Peyer's patch (tissue), 4 donors: ENCODE results near the gene ZXDC. TPM values are rescaled to one million over a fixed set of nuclear protein-coding genes. Genes with fewer than 3 reads are reported as not detected.

Experiments used
- DNase-seq, 3 donors: peaks; one replicate each; pipeline ENCODE4 v3.0.0-alpha.2; 2017 to 2019
- H3K27ac ChIP-seq, 4 donors: fragments of 200-600 bp; sonication (generic); one replicate each; pipeline ENCODE4 v1.5.1; 2016 to 2019
- H3K27me3 ChIP-seq, 2 donors: fragments of 200-600 bp; sonication (generic); one replicate each; pipeline ENCODE4 v1.5.1; 2019
- H3K36me3 ChIP-seq, 3 donors: fragments of 200-600 bp; sonication (generic); one replicate each; pipeline ENCODE4 v1.5.1; 2016 to 2019
- H3K4me1 ChIP-seq, 4 donors: fragments of 200-600 bp; sonication (generic); one replicate each; pipeline ENCODE4 v1.5.1; 2016 to 2019
- H3K4me3 ChIP-seq, 4 donors: fragments of 200-600 bp; sonication (generic); 1 replicate in 3 of 4; 2 replicates in 1 of 4; pipeline ENCODE4 v1.5.1; 2016 to 2019; ENCODE audit warnings: mild to moderate bottlenecking in 1 of 4
- H3K9me3 ChIP-seq, 4 donors: fragments of 200-600 bp; sonication (generic); one replicate each; pipeline ENCODE4 v1.5.1; 2016 to 2019; ENCODE audit warnings: mild to moderate bottlenecking in 1 of 4
- POLR2A ChIP-seq, 2 donors: fragments of 450-650 bp; IDR thresholded peaks; one replicate each; pipeline ENCODE4 v1.5.1; 2017; ENCODE audit warnings: antibody characterized with exemption in 2 of 2, mild to moderate bottlenecking in 2 of 2, moderate library complexity in 2 of 2
- total RNA-seq, 4 donors: library from RNA; depleted of rRNA; stranded (reverse); fragments of >200 nt; gene quantifications; one replicate each; pipeline ENCODE4 v1.1.0, GENCODE V29; 2016
- TF ChIP-seq, protein P1 (sequence below), 6 experiments: fragments of 450-650 bp in 4 of 6; fragments of 200-600 bp in 2 of 6; sonication (generic) in 1 of 6; IDR thresholded peaks; one replicate each; pipeline ENCODE4 v1.5.1; 2017 to 2019; ENCODE audit warnings: antibody characterized with exemption in 6 of 6, mild to moderate bottlenecking in 3 of 6, moderate library complexity in 1 of 6

ZXDC gene
- total RNA-seq, 4 donors from 2014 or later: 44.1 to 99.8 (median 67.5) TPM

DNA sequence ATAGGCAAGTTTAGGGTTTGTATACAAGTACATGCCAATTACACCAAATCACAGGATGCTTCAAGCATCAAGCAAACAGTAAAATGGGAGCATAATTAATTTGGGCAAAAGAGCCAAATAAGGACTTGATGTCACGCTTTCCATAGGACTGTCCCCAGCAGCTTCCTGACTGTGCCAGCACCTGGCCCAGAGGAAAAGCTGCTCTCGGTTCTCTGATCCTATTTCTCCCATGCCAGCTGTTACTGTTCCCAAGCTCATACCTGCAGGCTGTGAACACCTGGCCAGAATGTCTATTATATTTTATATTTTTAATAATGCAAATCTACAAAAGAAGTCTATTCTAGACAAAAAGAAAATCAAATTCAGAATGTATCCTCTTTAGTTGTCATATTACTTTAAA, 12.2 kb downstream of the ZXDC start:
- Histone ChIP-seq H3K27me3 (no peaks in the 10 kb centered on the region), H3K4me1 (no peaks in the 10 kb centered on the region), H3K9me3 (no peaks in the 10 kb centered on the region), H3K36me3 (peaks cover 0 to 100% (median 3%) of the 10 kb centered on the region in 3 donors), H3K4me3 (no peak overlapping the region), H3K27ac (no peak overlapping the region)
- no peak for DNase-seq
- TF ChIP-seq, protein P1, sequence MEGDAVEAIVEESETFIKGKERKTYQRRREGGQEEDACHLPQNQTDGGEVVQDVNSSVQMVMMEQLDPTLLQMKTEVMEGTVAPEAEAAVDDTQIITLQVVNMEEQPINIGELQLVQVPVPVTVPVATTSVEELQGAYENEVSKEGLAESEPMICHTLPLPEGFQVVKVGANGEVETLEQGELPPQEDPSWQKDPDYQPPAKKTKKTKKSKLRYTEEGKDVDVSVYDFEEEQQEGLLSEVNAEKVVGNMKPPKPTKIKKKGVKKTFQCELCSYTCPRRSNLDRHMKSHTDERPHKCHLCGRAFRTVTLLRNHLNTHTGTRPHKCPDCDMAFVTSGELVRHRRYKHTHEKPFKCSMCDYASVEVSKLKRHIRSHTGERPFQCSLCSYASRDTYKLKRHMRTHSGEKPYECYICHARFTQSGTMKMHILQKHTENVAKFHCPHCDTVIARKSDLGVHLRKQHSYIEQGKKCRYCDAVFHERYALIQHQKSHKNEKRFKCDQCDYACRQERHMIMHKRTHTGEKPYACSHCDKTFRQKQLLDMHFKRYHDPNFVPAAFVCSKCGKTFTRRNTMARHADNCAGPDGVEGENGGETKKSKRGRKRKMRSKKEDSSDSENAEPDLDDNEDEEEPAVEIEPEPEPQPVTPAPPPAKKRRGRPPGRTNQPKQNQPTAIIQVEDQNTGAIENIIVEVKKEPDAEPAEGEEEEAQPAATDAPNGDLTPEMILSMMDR (IDR thresholded peaks at IDR 0.05): no peak
- no peak for TF ChIP-seq POLR2A (IDR thresholded peaks at IDR 0.05)

- Histone ChIP-seq H3K36me3 (peaks cover 0 to 100% (median 3%) of the 10 kb centered on the region in 3 donors), H3K4me3 (no peak overlapping the region), H3K27ac (no peak overlapping the region), H3K4me1 (no peaks in the 10 kb centered on the region), H3K27me3 (no peaks in the 10 kb centered on the region), H3K9me3 (no peaks in the 10 kb centered on the region)
- DNase-seq: peak in 1 of 3 donors; percentile 32
- TF ChIP-seq, protein P1 (IDR thresholded peaks at IDR 0.05): no peak
- no peak for TF ChIP-seq POLR2A (IDR thresholded peaks at IDR 0.05)
Measured at GRCh38 chr3:126461450-126462070, 14.1 kb downstream of the ZXDC start.

GRCh38 chr3:126460381-126460780, 15.3 kb downstream of the ZXDC start:
- H3K36me3 ChIP-seq: peaks cover 0 to 100% (median 2%) of the 10 kb centered on the region in 3 donors
- no peak overlapping the region for H3K4me3 ChIP-seq
- no peaks in the 10 kb centered on the region for H3K9me3 ChIP-seq
- TF ChIP-seq, protein P1 (IDR thresholded peaks at IDR 0.05): no peak
- TF ChIP-seq POLR2A (IDR thresholded peaks at IDR 0.05): no peak
- DNase-seq: peak in 1 of 3 donors; percentile 27
- no peak overlapping the region for H3K27ac ChIP-seq
- H3K27me3 ChIP-seq: no peaks in the 10 kb centered on the region
- H3K4me1 ChIP-seq: no peaks in the 10 kb centered on the region

DNA sequence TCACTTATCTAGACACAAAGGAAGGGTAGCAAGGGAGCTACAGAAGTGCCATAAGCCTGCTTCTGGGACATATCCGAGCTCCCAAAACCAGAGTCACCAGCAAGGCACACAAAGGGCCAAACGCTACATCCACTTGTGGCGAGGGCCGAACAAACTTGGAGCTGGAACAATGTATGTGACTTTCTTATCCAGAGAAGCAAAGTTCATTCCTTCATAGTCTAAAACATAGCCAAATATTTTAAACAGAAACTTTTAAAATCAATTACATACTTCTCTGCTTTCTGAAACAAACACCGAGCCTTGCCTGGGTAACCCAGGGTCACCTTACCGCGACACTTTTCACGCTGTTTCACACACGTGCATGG, 15.9 kb downstream of the ZXDC start:
- Histone ChIP-seq H3K4me3 (no peak overlapping the region), H3K27me3 (no peaks in the 10 kb centered on the region), H3K9me3 (no peaks in the 10 kb centered on the region), H3K27ac (no peak overlapping the region), H3K4me1 (no peaks in the 10 kb centered on the region), H3K36me3 (peaks cover 0 to 98% (median 0%) of the 10 kb centered on the region in 3 donors)
- TF ChIP-seq, protein P1 (IDR thresholded peaks at IDR 0.05): no peak
- TF ChIP-seq POLR2A (IDR thresholded peaks at IDR 0.05): no peak
- DNase-seq: peak in 2 of 3 donors; percentile 15 to 32

- DNase-seq: peak in 1 of 3 donors; percentile 11
- no peak overlapping the region for H3K27ac ChIP-seq
- no peaks in the 10 kb centered on the region for H3K9me3 ChIP-seq
- TF ChIP-seq, protein P1 (IDR thresholded peaks at IDR 0.05): no peak
- no peak for TF ChIP-seq POLR2A (IDR thresholded peaks at IDR 0.05)
- H3K4me3 ChIP-seq: no peak overlapping the region
- H3K27me3 ChIP-seq: no peaks in the 10 kb centered on the region
- peaks cover 0 to 98% (median 0%) of the 10 kb centered on the region in 3 donors for H3K36me3 ChIP-seq
- no peaks in the 10 kb centered on the region for H3K4me1 ChIP-seq
Measured at GRCh38 chr3:126459111-126459762, 16.5 kb downstream of the ZXDC start.
